Measurements from ENCODE around the gene CTNNA3.

CTNNA3 gene

DNA sequence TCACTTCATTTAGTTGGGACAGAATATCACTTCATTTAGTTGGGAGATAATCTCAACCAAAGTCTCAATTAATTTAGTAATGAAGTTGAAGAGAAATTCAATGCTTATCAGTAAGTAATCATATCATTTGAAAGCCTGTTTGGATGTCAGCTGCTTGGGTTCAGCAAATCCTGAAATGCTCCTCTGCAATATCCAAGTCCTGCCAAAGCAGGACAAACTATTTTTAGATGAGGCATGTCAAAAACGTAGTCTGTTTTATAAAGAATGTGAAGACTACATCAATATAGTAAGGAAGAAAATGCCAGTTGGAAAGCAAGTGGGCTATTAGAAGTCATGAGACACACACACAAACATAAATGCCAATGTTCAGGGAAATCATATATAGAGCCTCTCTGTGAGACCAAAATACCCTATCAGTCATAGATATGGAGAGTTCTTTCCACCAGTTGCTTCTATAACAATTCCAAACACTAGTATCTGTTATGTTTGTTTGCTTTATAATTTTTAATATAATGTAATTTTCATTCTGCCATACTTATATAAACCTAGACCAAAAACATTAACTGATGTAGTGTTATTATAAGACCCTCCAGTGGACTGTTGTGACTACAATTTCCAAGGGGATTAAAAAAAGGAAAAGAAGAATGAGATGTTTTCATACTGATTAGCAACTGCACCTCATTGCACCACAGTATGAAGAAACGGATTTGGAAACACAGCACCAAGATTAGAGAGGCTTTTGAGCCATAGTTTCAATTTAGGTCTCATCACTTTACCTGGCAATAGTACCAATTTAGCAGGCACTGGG, 609.5 kb downstream of the CTNNA3 start:
- Histone ChIP-seq H3K36me3 (ENCODE audit: control insufficient read depth, low read depth, low read length) (no peaks in the 10 kb centered on the region), H3K9ac (ENCODE audit: low read length) (no peak overlapping the region), H3K4me1 (ENCODE audit: control insufficient read depth, low read depth, low read length) (no peaks in the 10 kb centered on the region), H3K9me3 (ENCODE audit: control insufficient read depth, low read depth, low read length) (no peaks in the 10 kb centered on the region), H3K27me3 (ENCODE audit: control insufficient read depth, insufficient read depth, low read length) (no peaks in the 10 kb centered on the region), H3K27ac (ENCODE audit: low read length) (no peak overlapping the region), H3K4me3 (ENCODE audit: low read length) (no peak overlapping the region)

- Histone ChIP-seq H3K4me3 (ENCODE audit: low read length) (no peak overlapping the region), H3K4me1 (ENCODE audit: control insufficient read depth, low read depth, low read length) (no peaks in the 10 kb centered on the region), H3K27me3 (ENCODE audit: control insufficient read depth, insufficient read depth, low read length) (no peaks in the 10 kb centered on the region), H3K36me3 (ENCODE audit: control insufficient read depth, low read depth, low read length) (no peaks in the 10 kb centered on the region), H3K9me3 (ENCODE audit: control insufficient read depth, low read depth, low read length) (no peaks in the 10 kb centered on the region), H3K9ac (ENCODE audit: low read length) (no peak overlapping the region), H3K27ac (ENCODE audit: low read length) (no peak overlapping the region)
These were observed 616.9 kb downstream of the CTNNA3 start for GRCh38 chr10:67079126-67079525.

DNA sequence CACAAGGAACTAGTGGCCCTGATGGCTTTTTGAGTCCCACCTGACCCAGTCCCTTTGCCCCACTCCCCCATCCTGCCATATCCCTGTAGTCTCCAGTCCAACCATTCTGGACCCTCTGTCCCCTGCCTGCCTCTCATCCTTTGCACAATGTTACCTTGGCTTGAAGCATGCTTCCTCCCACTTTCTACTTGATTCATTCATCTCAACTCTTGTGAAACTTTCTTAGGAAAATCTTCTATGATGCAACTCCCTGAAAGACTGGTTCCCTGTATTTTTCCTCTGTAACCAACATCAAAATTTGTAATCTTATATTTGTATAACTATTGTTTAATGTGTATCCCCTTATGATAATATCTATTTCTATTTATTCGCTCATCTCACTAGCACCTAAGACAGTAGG, 618.6 kb downstream of the CTNNA3 start:
- Histone ChIP-seq H3K4me1 (ENCODE audit: control insufficient read depth, low read depth, low read length) (no peaks in the 10 kb centered on the region), H3K36me3 (ENCODE audit: control insufficient read depth, low read depth, low read length) (no peaks in the 10 kb centered on the region), H3K9ac (ENCODE audit: low read length) (no peak overlapping the region), H3K27ac (ENCODE audit: low read length) (no peak overlapping the region), H3K4me3 (ENCODE audit: low read length) (no peak overlapping the region), H3K27me3 (ENCODE audit: control insufficient read depth, insufficient read depth, low read length) (no peaks in the 10 kb centered on the region), H3K9me3 (ENCODE audit: control insufficient read depth, low read depth, low read length) (no peaks in the 10 kb centered on the region)

DNA sequence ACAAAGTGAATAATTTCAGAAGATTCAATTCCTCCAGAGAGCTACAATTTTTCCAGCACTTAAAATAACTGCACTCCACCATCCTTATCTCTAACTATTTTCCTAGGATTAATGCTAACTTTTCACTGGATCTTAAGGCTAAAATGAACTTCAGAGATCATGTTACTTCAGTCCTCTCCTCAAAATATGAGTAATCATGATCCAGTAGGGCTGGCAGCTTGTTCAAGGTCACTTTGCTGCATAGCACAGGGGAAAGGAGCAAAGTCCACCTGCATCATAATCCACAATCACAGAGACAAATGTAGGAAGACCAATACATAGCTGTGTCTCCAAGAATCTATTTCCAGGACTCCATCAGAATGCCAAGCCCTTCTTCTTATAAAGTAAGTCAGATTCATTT, 619.9 kb downstream of the CTNNA3 start:
- Histone ChIP-seq H3K9me3 (ENCODE audit: control insufficient read depth, low read depth, low read length) (no peaks in the 10 kb centered on the region), H3K36me3 (ENCODE audit: control insufficient read depth, low read depth, low read length) (no peaks in the 10 kb centered on the region), H3K4me3 (ENCODE audit: low read length) (no peak overlapping the region), H3K9ac (ENCODE audit: low read length) (no peak overlapping the region), H3K4me1 (ENCODE audit: control insufficient read depth, low read depth, low read length) (no peaks in the 10 kb centered on the region), H3K27ac (ENCODE audit: low read length) (no peak overlapping the region), H3K27me3 (ENCODE audit: control insufficient read depth, insufficient read depth, low read length) (no peaks in the 10 kb centered on the region)

DNA sequence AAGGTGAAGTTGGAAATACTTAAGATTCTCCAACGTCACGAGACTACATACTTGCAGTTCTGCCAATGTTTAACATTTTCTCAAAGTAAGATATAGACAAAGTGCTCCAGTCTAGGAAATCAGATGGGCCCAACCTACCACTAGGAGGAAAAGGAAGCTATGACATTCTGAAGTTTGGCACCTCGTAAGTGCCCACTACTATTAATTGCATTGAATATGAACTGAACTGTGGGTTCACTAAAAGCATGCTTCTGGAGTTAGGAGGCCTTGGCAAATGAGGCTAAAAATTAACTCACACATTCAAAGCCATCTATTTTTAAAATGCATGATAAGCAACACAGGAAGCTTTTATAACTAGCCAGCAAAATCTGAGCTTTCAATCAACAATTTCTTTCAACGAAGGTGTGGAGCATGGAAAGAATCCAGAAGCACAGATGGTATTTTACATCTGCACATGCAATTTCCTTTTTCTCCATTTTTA, 620.5 kb downstream of the CTNNA3 start:
- no peak overlapping the region for H3K4me3 ChIP-seq (ENCODE audit: low read length)
- H3K27ac ChIP-seq (ENCODE audit: low read length) = no peak overlapping the region
- H3K9me3 ChIP-seq (ENCODE audit: control insufficient read depth, low read depth, low read length) = no peaks in the 10 kb centered on the region
- no peaks in the 10 kb centered on the region for H3K36me3 ChIP-seq (ENCODE audit: control insufficient read depth, low read depth, low read length)
- H3K9ac ChIP-seq (ENCODE audit: low read length) = no peak overlapping the region
- no peaks in the 10 kb centered on the region for H3K27me3 ChIP-seq (ENCODE audit: control insufficient read depth, insufficient read depth, low read length)
- no peaks in the 10 kb centered on the region for H3K4me1 ChIP-seq (ENCODE audit: control insufficient read depth, low read depth, low read length)

GRCh38 chr10:67072654-67073053, 623.3 kb downstream of the CTNNA3 start:
- Histone ChIP-seq H3K9ac (ENCODE audit: low read length) (no peak overlapping the region), H3K4me3 (ENCODE audit: low read length) (no peak overlapping the region), H3K27ac (ENCODE audit: low read length) (no peak overlapping the region), H3K9me3 (ENCODE audit: control insufficient read depth, low read depth, low read length) (no peaks in the 10 kb centered on the region), H3K36me3 (ENCODE audit: control insufficient read depth, low read depth, low read length) (no peaks in the 10 kb centered on the region), H3K27me3 (ENCODE audit: control insufficient read depth, insufficient read depth, low read length) (no peaks in the 10 kb centered on the region), H3K4me1 (ENCODE audit: control insufficient read depth, low read depth, low read length) (no peaks in the 10 kb centered on the region)

GRCh38 chr10:67050415-67050814, 645.6 kb downstream of the CTNNA3 start:
- Histone ChIP-seq H3K27ac (ENCODE audit: low read length) (no peak overlapping the region), H3K9me3 (ENCODE audit: control insufficient read depth, low read depth, low read length) (no peaks in the 10 kb centered on the region), H3K36me3 (ENCODE audit: control insufficient read depth, low read depth, low read length) (no peaks in the 10 kb centered on the region), H3K4me3 (ENCODE audit: low read length) (no peak overlapping the region), H3K4me1 (ENCODE audit: control insufficient read depth, low read depth, low read length) (no peaks in the 10 kb centered on the region), H3K9ac (ENCODE audit: low read length) (no peak overlapping the region), H3K27me3 (ENCODE audit: control insufficient read depth, insufficient read depth, low read length) (no peaks in the 10 kb centered on the region)

GRCh38 chr10:67049988-67050387, 646.0 kb downstream of the CTNNA3 start:
- Histone ChIP-seq H3K27me3 (ENCODE audit: control insufficient read depth, insufficient read depth, low read length) (no peaks in the 10 kb centered on the region), H3K27ac (ENCODE audit: low read length) (no peak overlapping the region), H3K9ac (ENCODE audit: low read length) (no peak overlapping the region), H3K4me3 (ENCODE audit: low read length) (no peak overlapping the region), H3K36me3 (ENCODE audit: control insufficient read depth, low read depth, low read length) (no peaks in the 10 kb centered on the region), H3K4me1 (ENCODE audit: control insufficient read depth, low read depth, low read length) (no peaks in the 10 kb centered on the region), H3K9me3 (ENCODE audit: control insufficient read depth, low read depth, low read length) (no peaks in the 10 kb centered on the region)

GRCh38 chr10:67046507-67046906, 649.5 kb downstream of the CTNNA3 start:
- no peak overlapping the region for H3K9ac ChIP-seq (ENCODE audit: low read length)
- no peaks in the 10 kb centered on the region for H3K36me3 ChIP-seq (ENCODE audit: control insufficient read depth, low read depth, low read length)
- H3K27ac ChIP-seq (ENCODE audit: low read length) = no peak overlapping the region
- H3K4me3 ChIP-seq (ENCODE audit: low read length) = no peak overlapping the region
- H3K27me3 ChIP-seq (ENCODE audit: control insufficient read depth, insufficient read depth, low read length) = no peaks in the 10 kb centered on the region
- H3K4me1 ChIP-seq (ENCODE audit: control insufficient read depth, low read depth, low read length) = no peaks in the 10 kb centered on the region
- H3K9me3 ChIP-seq (ENCODE audit: control insufficient read depth, low read depth, low read length) = no peaks in the 10 kb centered on the region

DNA sequence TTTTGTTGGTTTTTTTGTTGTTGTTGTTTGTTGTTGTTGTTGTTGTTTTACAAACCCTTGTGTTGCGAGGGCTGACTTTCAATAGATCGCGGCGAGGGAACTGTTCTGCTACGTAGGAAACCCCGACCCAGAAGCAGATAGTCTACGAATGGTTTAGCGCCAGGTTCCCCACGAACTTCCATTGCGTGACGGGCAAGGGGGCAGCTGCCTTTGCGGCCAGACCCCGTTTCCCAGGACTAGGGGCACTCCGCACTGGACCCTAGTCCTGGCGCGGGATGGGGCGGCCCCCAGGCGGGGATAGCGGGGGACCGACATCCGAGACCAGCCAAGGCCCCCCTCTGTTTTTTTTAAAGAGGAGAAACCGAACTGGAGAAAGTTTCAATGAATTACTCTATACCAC, 650.6 kb downstream of the CTNNA3 start:
- H3K27me3 ChIP-seq (ENCODE audit: control insufficient read depth, insufficient read depth, low read length) = no peaks in the 10 kb centered on the region
- no peaks in the 10 kb centered on the region for H3K4me1 ChIP-seq (ENCODE audit: control insufficient read depth, low read depth, low read length)
- H3K27ac ChIP-seq (ENCODE audit: low read length) = no peak overlapping the region
- H3K9me3 ChIP-seq (ENCODE audit: control insufficient read depth, low read depth, low read length) = no peaks in the 10 kb centered on the region
- H3K4me3 ChIP-seq (ENCODE audit: low read length) = no peak overlapping the region
- H3K9ac ChIP-seq (ENCODE audit: low read length) = no peak overlapping the region
- H3K36me3 ChIP-seq (ENCODE audit: control insufficient read depth, low read depth, low read length) = no peaks in the 10 kb centered on the region

GRCh38 chr10:67043041-67043440, 653.0 kb downstream of the CTNNA3 start:
- no peaks in the 10 kb centered on the region for H3K36me3 ChIP-seq (ENCODE audit: control insufficient read depth, low read depth, low read length)
- H3K4me1 ChIP-seq (ENCODE audit: control insufficient read depth, low read depth, low read length) = no peaks in the 10 kb centered on the region
- H3K27me3 ChIP-seq (ENCODE audit: control insufficient read depth, insufficient read depth, low read length) = no peaks in the 10 kb centered on the region
- H3K4me3 ChIP-seq (ENCODE audit: low read length) = no peak overlapping the region
- H3K9ac ChIP-seq (ENCODE audit: low read length) = no peak overlapping the region
- no peaks in the 10 kb centered on the region for H3K9me3 ChIP-seq (ENCODE audit: control insufficient read depth, low read depth, low read length)
- no peak overlapping the region for H3K27ac ChIP-seq (ENCODE audit: low read length)

- Histone ChIP-seq H3K27ac (ENCODE audit: low read length) (no peak overlapping the region), H3K9ac (ENCODE audit: low read length) (no peak overlapping the region), H3K27me3 (ENCODE audit: control insufficient read depth, insufficient read depth, low read length) (no peaks in the 10 kb centered on the region), H3K4me3 (ENCODE audit: low read length) (no peak overlapping the region), H3K9me3 (ENCODE audit: control insufficient read depth, low read depth, low read length) (no peaks in the 10 kb centered on the region), H3K4me1 (ENCODE audit: control insufficient read depth, low read depth, low read length) (no peaks in the 10 kb centered on the region), H3K36me3 (ENCODE audit: control insufficient read depth, low read depth, low read length) (no peaks in the 10 kb centered on the region)
These were observed 659.2 kb downstream of the CTNNA3 start for GRCh38 chr10:67036808-67037207.
